GM12878 (cell line): ENCODE measurements around the gene MYL12B. TPM values are rescaled to one million over a fixed set of nuclear protein-coding genes. Genes with fewer than 3 reads are reported as not detected.

Source experiments
- CREB1 ChIP-seq: IDR thresholded peaks from 2 replicates; pipeline ENCODE4 v1.6.1; 2012; ENCODE audit warnings: low read depth, mild to moderate bottlenecking, inconsistent platforms
- CREM ChIP-seq: IDR thresholded peaks from 2 replicates; pipeline ENCODE4 v1.6.1; 2014; ENCODE audit warnings: antibody characterized with exemption, low read depth
- DPF2 ChIP-seq: fragments of 450-650 bp; IDR thresholded peaks from 2 replicates; pipeline ENCODE4 v1.6.1; 2017; ENCODE audit warnings: mild to moderate bottlenecking
- EGR1 ChIP-seq, 2 experiments: IDR thresholded peaks; 1 replicate in 1 of 2; 2 replicates in 1 of 2; pipeline ENCODE4 v1.6.1; 2011 to 2012; ENCODE audit warnings: low read depth in 2 of 2, low read length in 2 of 2, borderline replicate concordance in 1 of 2, mild to moderate bottlenecking in 1 of 2, moderate library complexity in 1 of 2
- EZH2 ChIP-seq: IDR thresholded peaks from 2 replicates; pipeline ENCODE4 v1.6.1; 2012; ENCODE audit warnings: low read depth, mild to moderate bottlenecking, control low read depth, inconsistent platforms, low read length, borderline replicate concordance; ENCODE audit not compliant: control insufficient read depth
- FOXM1 ChIP-seq: IDR thresholded peaks from 2 replicates; pipeline ENCODE4 v1.6.1; 2012; ENCODE audit warnings: low read depth, mild to moderate bottlenecking, inconsistent platforms, low read length, moderate library complexity
- GATAD2B ChIP-seq: fragments of 450-650 bp; conservative IDR thresholded peaks from 2 replicates; pipeline ENCODE4 v1.6.1; 2017; ENCODE audit warnings: low read depth, mild to moderate bottlenecking, moderate library complexity
- IKZF2 ChIP-seq, 2 experiments: fragments of 450-650 bp; IDR thresholded peaks; 2 replicates each; pipeline ENCODE4 v1.6.1; 2017; ENCODE audit warnings: mild to moderate bottlenecking in 2 of 2, moderate library complexity in 2 of 2
- LARP7 ChIP-seq: fragments of 450-650 bp; IDR thresholded peaks from 2 replicates; pipeline ENCODE4 v1.6.1; 2017; ENCODE audit warnings: mild to moderate bottlenecking
- MEF2B ChIP-seq: fragments of 450-650 bp; IDR thresholded peaks from 2 replicates; pipeline ENCODE4 v1.6.1; 2018; ENCODE audit warnings: mild to moderate bottlenecking, moderate library complexity; ENCODE audit not compliant: partially characterized antibody, poor library complexity, severe bottlenecking
- SMC3 ChIP-seq: IDR thresholded peaks from 2 replicates; pipeline ENCODE4 v1.6.1; 2011; ENCODE audit warnings: low read length, improper control_type of control experiment, borderline replicate concordance
- SP1 ChIP-seq: IDR thresholded peaks from one replicate; pipeline ENCODE4 v1.6.1; 2011; ENCODE audit warnings: low read depth, low read length
- ZNF217 ChIP-seq: fragments of 450-650 bp; IDR thresholded peaks from 2 replicates; pipeline ENCODE4 v1.6.1; 2017; ENCODE audit warnings: antibody characterized with exemption, mild to moderate bottlenecking
- ZNF384 ChIP-seq: IDR thresholded peaks from 2 replicates; pipeline ENCODE4 v1.6.1; 2012; ENCODE audit warnings: low read depth, mild to moderate bottlenecking, low read length, improper control_type of control experiment, borderline replicate concordance
- ZNF687 ChIP-seq: fragments of 450-650 bp; IDR thresholded peaks from 2 replicates; pipeline ENCODE4 v1.6.1; 2017; ENCODE audit warnings: mild to moderate bottlenecking, moderate library complexity
- polyA plus RNA-seq, 11 experiments: library from polyadenylated mRNA; depleted of rRNA in 4 of 11; unstranded in 6 of 11; stranded (reverse) in 5 of 11; fragments of >200 nt; fragmentation: Nextera tagmentation in 4 of 11; fragmentation: Illumina TruSeq in 1 of 11; extraction: Ambion mirVana in 4 of 11; extraction: Trizol in 1 of 11; gene quantifications; 1 replicate in 1 of 11; 2 replicates in 10 of 11; pipeline versions ENCODE4 v1.2.1 to v1.2.3, GENCODE V29; 2011 to 2016; ENCODE audit warnings: inconsistent platforms in 2 of 11, missing spikeins in 2 of 11, low read depth in 1 of 11
- total RNA-seq, 4 experiments: library from RNA; depleted of rRNA in 3 of 4; stranded (reverse); fragments of >200 nt in 3 of 4; fragmentation: Illumina TruSeq in 1 of 4; extraction: Trizol in 1 of 4; gene quantifications; 2 replicates each; pipeline versions ENCODE4 v1.2.1 to v1.2.3, GENCODE V29; 2013 to 2021
- TF ChIP-seq, protein P1 (sequence below): fragments of 450-650 bp; IDR thresholded peaks from 2 replicates; pipeline ENCODE4 v1.6.1; 2018; ENCODE audit warnings: borderline replicate concordance, mild to moderate bottlenecking; ENCODE audit not compliant: partially characterized antibody
- TF ChIP-seq, protein P2 (sequence below): fragments of 450-650 bp; formaldehyde crosslinking; IDR thresholded peaks from 2 replicates; pipeline ENCODE4 v1.4.0; 2022; ENCODE audit warnings: mild to moderate bottlenecking, moderate library complexity

MYL12B gene
- total and polyA plus RNA-seq, 10 of the 15 experiments (the other 5 are each of a cell fraction or from before 2014, with no cell fraction given), result 179 to 739 (median 400) TPM

DNA sequence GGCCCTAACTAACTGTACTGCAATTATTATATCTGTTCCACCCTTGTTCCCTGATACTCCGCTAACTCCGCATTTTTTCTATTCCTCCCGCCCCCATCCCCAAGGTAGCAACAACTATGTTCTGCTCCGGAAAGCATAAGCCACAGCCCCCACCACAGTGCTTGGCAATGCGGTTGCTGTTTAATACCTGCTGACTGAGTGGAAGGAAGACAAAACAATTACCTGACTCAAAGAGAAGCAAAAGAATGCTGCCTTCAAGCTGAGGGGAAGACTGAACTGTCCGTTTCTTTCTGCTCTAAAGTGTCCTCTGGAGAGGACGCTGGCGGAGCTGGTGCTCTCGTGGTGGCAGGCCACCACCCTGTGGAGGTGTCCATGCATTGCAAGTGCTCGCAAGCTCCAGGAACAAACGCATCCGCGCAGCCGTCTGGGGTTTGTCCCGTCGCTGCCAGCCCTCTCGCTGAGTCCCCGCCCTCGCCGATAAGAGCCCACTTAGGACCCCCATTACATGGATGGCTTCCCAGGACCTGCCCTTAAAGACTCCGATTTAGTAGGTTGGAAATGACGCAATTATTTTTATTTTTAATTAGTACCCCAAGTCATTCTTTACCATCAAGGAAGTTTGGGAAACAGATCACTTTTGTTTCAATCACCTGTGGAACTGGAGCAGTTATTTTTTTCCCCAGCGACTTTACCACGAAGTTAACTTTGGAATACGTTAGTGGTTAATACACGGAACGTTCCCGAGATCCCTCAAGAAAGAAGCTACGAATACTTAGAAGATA, 15.9 kb upstream of the MYL12B start (continued):
- TF ChIP-seq IKZF2 (IDR thresholded peaks at IDR 0.05), result peak; percentile 8 to 39; a peak in 2 of 4 replicates
- 0 out of 2 replicates have a peak, but pooled peaks have one; percentile 13 for TF ChIP-seq CREM
- no peak for TF ChIP-seq SP1
- TF ChIP-seq, protein P1, sequence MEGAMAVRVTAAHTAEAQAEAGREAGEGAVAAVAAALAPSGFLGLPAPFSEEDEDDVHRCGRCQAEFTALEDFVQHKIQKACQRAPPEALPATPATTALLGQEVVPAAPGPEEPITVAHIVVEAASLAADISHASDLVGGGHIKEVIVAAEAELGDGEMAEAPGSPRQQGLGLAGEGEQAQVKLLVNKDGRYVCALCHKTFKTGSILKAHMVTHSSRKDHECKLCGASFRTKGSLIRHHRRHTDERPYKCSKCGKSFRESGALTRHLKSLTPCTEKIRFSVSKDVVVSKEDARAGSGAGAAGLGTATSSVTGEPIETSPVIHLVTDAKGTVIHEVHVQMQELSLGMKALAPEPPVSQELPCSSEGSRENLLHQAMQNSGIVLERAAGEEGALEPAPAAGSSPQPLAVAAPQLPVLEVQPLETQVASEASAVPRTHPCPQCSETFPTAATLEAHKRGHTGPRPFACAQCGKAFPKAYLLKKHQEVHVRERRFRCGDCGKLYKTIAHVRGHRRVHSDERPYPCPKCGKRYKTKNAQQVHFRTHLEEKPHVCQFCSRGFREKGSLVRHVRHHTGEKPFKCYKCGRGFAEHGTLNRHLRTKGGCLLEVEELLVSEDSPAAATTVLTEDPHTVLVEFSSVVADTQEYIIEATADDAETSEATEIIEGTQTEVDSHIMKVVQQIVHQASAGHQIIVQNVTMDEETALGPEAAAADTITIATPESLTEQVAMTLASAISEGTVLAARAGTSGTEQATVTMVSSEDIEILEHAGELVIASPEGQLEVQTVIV, result no peak
- TF ChIP-seq ZNF687, result peak; percentile 43
- peak; percentile 6 for TF ChIP-seq MEF2B
- no peak for TF ChIP-seq CREB1
- TF ChIP-seq, protein P2, sequence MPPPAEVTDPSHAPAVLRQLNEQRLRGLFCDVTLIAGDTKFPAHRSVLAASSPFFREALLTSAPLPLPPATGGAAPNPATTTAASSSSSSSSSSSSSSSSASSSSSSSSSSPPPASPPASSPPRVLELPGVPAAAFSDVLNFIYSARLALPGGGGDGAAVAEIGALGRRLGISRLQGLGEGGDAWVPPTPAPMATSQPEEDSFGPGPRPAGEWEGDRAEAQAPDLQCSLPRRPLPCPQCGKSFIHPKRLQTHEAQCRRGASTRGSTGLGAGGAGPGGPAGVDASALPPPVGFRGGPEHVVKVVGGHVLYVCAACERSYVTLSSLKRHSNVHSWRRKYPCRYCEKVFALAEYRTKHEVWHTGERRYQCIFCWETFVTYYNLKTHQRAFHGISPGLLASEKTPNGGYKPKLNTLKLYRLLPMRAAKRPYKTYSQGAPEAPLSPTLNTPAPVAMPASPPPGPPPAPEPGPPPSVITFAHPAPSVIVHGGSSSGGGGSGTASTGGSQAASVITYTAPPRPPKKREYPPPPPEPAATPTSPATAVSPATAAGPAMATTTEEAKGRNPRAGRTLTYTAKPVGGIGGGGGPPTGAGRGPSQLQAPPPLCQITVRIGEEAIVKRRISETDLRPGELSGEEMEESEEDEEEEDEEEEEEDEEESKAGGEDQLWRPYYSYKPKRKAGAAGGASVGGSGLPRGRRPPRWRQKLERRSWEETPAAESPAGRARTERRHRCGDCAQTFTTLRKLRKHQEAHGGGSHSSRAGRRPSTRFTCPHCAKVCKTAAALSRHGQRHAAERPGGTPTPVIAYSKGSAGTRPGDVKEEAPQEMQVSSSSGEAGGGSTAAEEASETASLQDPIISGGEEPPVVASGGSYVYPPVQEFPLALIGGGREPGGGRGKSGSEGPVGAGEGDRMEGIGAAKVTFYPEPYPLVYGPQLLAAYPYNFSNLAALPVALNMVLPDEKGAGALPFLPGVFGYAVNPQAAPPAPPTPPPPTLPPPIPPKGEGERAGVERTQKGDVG (CRISPR knock-in tag), result no peak
- TF ChIP-seq EGR1 (IDR thresholded peaks at IDR 0.05; ENCODE audit: borderline replicate concordance in 1 of 2, low read depth in 2 of 2, low read length in 2 of 2), result no peak
- TF ChIP-seq EZH2, result no peak
- no peak; the same call in none of the 2 replicates for TF ChIP-seq LARP7
- peak; percentile 95 for TF ChIP-seq SMC3
- peak; percentile 36; the same call in 1 of the 2 replicates for TF ChIP-seq FOXM1
- TF ChIP-seq GATAD2B, result no peak
- TF ChIP-seq ZNF217, result no peak
- TF ChIP-seq DPF2, result 0 out of 2 replicates have a peak, but pooled peaks have one; percentile 14
- no peak for TF ChIP-seq ZNF384
